Measurements from ENCODE around the gene CALHM1. TPM values are rescaled to one million over a fixed set of nuclear protein-coding genes. Genes with fewer than 3 reads are reported as not detected.

Gene CALHM1
- total and polyA plus RNA-seq, 4 donors, result not detected

GRCh38 chr10:103450201-103450695 lies 8.5 kb downstream of the CALHM1 start:
- ATAC-seq (ENCODE audit: insufficient read depth, low FRiP score) (no peak), DNase-seq (no peak)
- peaks cover 0 to 35% (median 10%) of the 10 kb centered on the region in 5 donors for H3K4me1 ChIP-seq (ENCODE audit: control insufficient read depth in 5 of 5, insufficient read depth in 5 of 5, low read length in 5 of 5)

DNA sequence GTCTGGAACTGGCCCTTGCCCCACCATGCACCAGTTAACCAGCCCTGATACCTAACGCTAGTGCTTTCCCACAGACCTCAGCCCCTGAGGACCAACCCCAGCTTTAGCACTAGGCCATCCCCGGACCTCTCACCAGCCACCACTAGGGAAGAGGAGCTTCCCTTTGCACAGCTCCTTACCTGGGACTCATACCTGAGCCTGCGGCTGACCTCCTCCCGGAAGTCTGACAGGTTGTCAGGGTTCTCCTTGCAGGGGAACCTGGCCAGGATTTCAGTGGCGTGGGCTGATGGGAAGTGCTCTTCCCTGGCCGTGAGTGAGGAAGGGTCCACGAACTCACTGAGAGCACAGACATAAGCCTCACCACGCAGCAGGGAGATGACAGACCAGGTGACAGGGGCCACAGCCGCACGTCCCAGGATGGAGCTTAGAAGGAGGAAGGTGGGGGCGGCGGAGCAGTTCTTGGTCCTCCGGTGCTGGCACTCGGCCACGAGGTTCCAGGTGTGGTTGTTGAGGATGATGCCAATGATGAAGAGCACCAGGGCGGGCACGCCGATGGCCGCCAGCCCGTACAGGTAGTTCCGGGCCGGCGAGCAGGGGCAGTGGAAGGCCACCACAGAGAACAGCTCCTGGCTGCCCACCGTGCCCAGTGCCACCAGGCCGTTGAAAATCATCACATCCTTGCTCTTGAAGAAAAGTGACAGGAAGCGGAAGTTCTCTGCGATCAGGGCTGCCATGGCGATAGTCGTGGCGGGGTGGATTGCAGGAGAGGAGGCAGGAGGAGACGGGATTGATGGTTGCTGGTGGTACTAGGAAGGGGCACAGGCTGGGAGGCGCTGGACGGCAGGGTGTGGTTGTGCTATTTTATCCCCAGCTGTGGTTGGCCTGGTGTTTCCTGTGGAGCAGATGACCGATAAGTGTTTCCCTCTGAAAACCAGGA lies 9.2 kb downstream of the CALHM1 start:
- DNase-seq (no peak), ATAC-seq (ENCODE audit: insufficient read depth, low FRiP score) (no peak)
- WGBS, 2 donors, result 83 to 88% methylated on average over 34 of the region's 34 CpGs
- Histone ChIP-seq H3K9ac (ENCODE audit: insufficient read depth in 1 of 2, low read length in 2 of 2) (no peak overlapping the region), H3K9me3 (ENCODE audit: control insufficient read depth in 4 of 4, insufficient read depth in 3 of 4, low read length in 3 of 4) (no peaks in the 10 kb centered on the region), H3K36me3 (ENCODE audit: control insufficient read depth in 4 of 4, insufficient read depth in 4 of 4, low read length in 4 of 4) (peaks cover 0 to 33% (median 18%) of the 10 kb centered on the region in 4 donors), H3K27me3 (ENCODE audit: control insufficient read depth in 3 of 3, insufficient read depth in 3 of 3, low read length in 2 of 3) (no peaks in the 10 kb centered on the region), H3K27ac (ENCODE audit: low read depth in 1 of 2, low read length in 1 of 2) (peak overlapping the region in 1 of 2 donors; percentile 16), H3K4me3 (no peak overlapping the region), H3K4me1 (ENCODE audit: control insufficient read depth in 5 of 5, insufficient read depth in 5 of 5, low read length in 5 of 5) (peaks cover 0 to 37% (median 10%) of the 10 kb centered on the region in 5 donors)
- TF ChIP-seq, protein P1, sequence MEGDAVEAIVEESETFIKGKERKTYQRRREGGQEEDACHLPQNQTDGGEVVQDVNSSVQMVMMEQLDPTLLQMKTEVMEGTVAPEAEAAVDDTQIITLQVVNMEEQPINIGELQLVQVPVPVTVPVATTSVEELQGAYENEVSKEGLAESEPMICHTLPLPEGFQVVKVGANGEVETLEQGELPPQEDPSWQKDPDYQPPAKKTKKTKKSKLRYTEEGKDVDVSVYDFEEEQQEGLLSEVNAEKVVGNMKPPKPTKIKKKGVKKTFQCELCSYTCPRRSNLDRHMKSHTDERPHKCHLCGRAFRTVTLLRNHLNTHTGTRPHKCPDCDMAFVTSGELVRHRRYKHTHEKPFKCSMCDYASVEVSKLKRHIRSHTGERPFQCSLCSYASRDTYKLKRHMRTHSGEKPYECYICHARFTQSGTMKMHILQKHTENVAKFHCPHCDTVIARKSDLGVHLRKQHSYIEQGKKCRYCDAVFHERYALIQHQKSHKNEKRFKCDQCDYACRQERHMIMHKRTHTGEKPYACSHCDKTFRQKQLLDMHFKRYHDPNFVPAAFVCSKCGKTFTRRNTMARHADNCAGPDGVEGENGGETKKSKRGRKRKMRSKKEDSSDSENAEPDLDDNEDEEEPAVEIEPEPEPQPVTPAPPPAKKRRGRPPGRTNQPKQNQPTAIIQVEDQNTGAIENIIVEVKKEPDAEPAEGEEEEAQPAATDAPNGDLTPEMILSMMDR (IDR thresholded peaks at IDR 0.05; ENCODE audit: control extremely low read depth, extremely low read depth), result no peak

More at GRCh38 chr10:103450201-103450695, 8.5 kb downstream of the CALHM1 start:
- no peak overlapping the region for H3K4me3 ChIP-seq
- H3K27ac ChIP-seq (ENCODE audit: low read depth in 1 of 2, low read length in 1 of 2), result peak overlapping the region in 1 of 2 donors; percentile 87
- no peak overlapping the region for H3K9ac ChIP-seq (ENCODE audit: insufficient read depth in 1 of 2, low read length in 2 of 2)
- TF ChIP-seq, protein P1 (IDR thresholded peaks at IDR 0.05; ENCODE audit: control extremely low read depth, extremely low read depth), result no peak
- H3K27me3 ChIP-seq (ENCODE audit: control insufficient read depth in 3 of 3, insufficient read depth in 3 of 3, low read length in 2 of 3), result no peaks in the 10 kb centered on the region
- 84 to 91% methylated on average over 12 of the region's 12 CpGs for WGBS, 2 donors
- no peaks in the 10 kb centered on the region for H3K9me3 ChIP-seq (ENCODE audit: control insufficient read depth in 4 of 4, insufficient read depth in 3 of 4, low read length in 3 of 4)
- H3K36me3 ChIP-seq (ENCODE audit: control insufficient read depth in 4 of 4, insufficient read depth in 4 of 4, low read length in 4 of 4), result peaks cover 0 to 27% (median 14%) of the 10 kb centered on the region in 4 donors

- no peaks in the 10 kb centered on the region for H3K27me3 ChIP-seq (ENCODE audit: control insufficient read depth in 3 of 3, insufficient read depth in 3 of 3, low read length in 2 of 3)
- H3K4me3 ChIP-seq, result no peak overlapping the region
- ATAC-seq (ENCODE audit: insufficient read depth, low FRiP score) (peak; percentile 44), DNase-seq (no peak)
- H3K36me3 ChIP-seq (ENCODE audit: control insufficient read depth in 4 of 4, insufficient read depth in 4 of 4, low read length in 4 of 4), result peaks cover 0 to 41% (median 23%) of the 10 kb centered on the region in 4 donors
- peaks cover 0 to 37% (median 10%) of the 10 kb centered on the region in 5 donors for H3K4me1 ChIP-seq (ENCODE audit: control insufficient read depth in 5 of 5, insufficient read depth in 5 of 5, low read length in 5 of 5)
- WGBS, 2 donors, result 53 to 54% methylated on average over 1 of the region's 1 CpG
- no peak overlapping the region for H3K27ac ChIP-seq (ENCODE audit: low read depth in 1 of 2, low read length in 1 of 2)
- TF ChIP-seq, protein P1 (IDR thresholded peaks at IDR 0.05; ENCODE audit: control extremely low read depth, extremely low read depth), result no peak
- H3K9ac ChIP-seq (ENCODE audit: insufficient read depth in 1 of 2, low read length in 2 of 2), result no peak overlapping the region
- no peaks in the 10 kb centered on the region for H3K9me3 ChIP-seq (ENCODE audit: control insufficient read depth in 4 of 4, insufficient read depth in 3 of 4, low read length in 3 of 4)
Measured at GRCh38 chr10:103448746-103449145, 10.0 kb downstream of the CALHM1 start.

Data from lung (tissue), 12 donors.